GM19455 (cell line): ENCODE measurements around the gene PDE9A.
"Not testable (repeated sequence)": the region's sequence is repeated elsewhere in the genome, so short reads cannot be mapped to it uniquely, and the experiment has no call there.

Experiments
- ATAC-seq: cut with Tn5 transposase; IDR thresholded peaks from one replicate; pipeline ENCODE4 v1.9.1; 2021; ENCODE audit not compliant: unreplicated experiment

Gene PDE9A

GRCh38 chr21:42786884-42787283, 133.5 kb downstream of the PDE9A start:
- ATAC-seq: no peak

DNA sequence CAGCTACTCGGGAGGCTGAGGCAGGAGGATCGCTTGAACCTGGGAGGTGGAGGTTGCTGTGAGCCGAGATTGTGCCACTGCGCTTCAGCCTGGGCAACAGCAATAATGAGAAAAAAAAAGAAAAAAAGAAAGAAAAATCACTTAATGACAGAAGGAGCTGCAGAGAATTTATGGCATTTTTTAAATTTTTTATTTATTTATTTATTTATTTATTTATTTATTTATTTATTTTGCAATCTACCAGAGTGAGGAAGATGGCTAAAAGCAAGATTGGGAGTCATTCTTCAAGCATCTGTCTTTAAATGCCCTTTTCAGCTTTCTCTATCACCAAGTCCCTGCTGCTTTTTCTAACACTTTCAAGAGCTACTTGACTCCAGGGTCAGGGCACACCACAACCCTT, 134.2 kb downstream of the PDE9A start:
- ATAC-seq: no peak

- no peak for ATAC-seq
Measured at GRCh38 chr21:42790520-42791065, 137.2 kb downstream of the PDE9A start.

- no peak for ATAC-seq
Measured at GRCh38 chr21:42793774-42794173, 140.4 kb downstream of the PDE9A start.

DNA sequence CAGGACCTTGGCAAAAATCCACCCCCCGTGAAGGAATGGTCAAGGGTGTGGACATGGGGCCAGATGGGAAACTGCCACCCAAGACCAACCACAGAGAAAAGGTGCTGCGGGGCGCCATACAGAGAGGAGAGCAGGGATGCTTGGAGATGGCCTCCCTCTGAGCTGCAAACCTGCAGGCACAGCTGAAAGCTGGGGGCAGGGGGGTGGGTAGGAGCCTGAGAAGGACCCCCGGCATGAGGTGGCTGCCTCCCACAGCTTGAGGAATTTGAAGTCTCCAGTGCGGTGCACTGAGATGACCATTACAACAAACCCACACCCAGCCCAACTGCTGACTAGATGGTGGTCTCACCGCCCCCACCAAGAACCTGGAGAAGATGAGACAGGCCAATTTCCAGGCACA, 141.1 kb downstream of the PDE9A start:
- ATAC-seq: no peak

GRCh38 chr21:42796327-42797062, 143.1 kb downstream of the PDE9A start:
- ATAC-seq: no peak

- no peak for ATAC-seq
Measured at GRCh38 chr21:42797522-42797921, 144.1 kb downstream of the PDE9A start.

DNA sequence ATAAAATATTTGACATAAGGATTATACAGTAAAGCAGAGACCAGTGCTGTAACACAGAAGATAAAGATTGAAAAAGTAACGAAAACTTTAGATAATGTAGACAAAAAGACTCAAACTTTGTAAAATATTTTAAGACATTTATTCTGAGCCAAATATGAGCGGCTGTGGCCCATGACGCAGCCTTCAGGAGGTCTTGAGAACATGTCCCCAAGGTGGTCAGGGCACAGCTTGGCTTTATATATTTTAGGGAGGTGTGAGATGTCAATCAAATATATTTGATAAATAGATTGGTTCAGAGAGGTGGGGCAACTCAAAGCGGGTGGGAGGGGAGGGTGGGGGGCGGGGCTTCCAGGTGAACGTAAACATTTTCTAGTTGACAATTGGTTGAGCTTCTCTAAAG, 144.7 kb downstream of the PDE9A start:
- no peak for ATAC-seq

- ATAC-seq: no peak
Measured at GRCh38 chr21:42799516-42799915, 146.1 kb downstream of the PDE9A start.

DNA sequence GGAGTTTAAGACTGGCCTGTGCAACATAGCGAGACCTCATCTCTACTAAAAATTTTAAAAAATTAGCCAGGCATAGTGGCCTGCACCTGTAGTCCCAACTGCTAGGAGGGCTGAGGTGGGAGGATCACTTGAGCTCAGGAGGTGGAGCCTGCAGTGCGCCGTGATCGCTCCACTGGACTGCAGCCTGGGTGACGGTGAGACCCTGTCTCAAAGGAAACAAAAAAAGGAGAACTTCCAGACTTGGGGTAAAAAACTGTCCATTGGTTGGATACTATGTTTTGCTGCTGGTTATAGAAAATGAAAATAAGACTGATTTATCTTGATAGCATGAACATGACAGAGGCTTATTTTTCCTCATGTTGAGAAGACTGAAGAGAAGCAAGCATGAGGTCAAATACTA, 146.5 kb downstream of the PDE9A start:
- ATAC-seq: no peak

DNA sequence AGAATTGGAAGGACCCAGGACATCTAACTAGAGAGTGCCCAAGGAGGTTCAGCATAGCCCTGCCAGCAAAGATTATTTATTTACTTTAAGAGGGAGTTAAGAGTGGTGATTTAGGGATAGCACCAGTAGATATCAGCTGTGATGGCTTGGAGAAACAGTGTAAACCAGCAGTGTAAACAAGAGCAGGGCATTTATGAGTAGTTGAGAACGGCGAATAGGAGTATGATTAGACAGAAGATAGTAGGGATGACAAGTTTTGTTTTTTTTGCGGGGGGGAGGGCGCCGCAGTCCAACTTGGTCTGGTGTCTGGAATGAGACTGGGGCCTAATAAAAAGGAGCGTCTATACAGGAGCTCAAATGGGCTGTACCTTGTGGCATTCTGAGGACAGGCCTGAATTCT, 148.2 kb downstream of the PDE9A start:
- not testable (repeated sequence) for ATAC-seq

- ATAC-seq: no peak
Measured at GRCh38 chr21:42806509-42807140, 153.2 kb downstream of the PDE9A start.

DNA sequence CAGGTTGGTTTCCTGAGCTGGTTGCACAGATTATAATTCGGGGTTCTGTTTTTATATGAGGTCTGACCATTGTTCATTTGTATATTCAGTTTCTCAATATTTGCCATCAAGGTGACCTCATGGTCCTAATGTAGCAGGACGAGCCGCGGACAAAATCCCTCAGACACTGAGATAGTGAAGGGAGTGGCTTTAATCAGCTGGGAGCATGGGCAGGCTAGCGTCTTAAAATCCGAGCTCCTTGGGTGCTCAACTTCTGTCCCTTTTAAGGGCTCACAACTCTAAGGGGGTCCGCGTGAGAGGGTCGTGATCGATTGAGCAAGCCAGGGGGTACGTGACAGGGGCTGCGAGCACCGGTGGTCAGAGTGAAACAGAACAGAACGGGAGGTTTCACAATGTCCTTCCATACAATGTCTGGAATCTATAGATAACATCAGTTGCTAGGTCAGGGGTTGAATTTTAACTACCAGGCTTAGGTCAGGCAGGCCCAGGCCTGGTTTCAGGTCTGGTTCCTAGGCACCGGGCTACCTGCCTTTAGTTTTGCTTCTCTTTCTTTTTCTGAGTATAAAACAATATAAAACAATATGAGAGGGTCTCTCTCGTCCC, 154.0 kb downstream of the PDE9A start:
- not testable (repeated sequence) for ATAC-seq

DNA sequence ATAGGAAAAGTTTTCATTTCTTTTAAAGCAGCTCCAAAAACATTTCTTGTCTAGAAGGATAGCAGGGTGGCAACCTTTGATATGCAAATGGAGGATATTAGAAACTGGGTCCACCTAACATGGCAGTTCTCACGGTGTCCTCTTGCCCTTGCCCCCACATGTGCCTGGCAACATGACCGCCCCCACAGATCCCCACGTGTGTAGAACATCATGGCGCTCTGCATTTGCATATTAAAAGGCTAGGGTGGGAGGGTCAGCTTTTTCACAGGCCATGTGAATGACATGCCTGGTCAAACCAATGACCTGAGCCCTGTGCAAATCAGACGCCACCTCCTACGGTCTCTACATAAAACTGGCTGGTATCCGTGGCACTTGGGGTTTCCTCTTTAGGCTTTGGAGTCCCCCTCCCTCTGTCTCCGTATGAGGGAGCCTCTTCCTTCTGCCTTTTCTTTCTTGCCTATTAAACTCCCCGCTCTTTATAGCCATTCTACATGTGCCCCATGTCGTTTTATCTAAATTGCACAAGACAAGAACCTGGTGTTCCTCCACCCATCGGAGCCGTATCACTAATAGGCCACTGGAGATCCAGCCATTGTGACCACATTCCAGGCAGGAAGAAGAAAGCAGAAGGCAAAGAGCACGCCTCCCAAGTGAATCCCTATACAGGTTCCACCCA, 154.7 kb downstream of the PDE9A start:
- ATAC-seq: no peak

GRCh38 chr21:42809171-42809570, 155.8 kb downstream of the PDE9A start:
- ATAC-seq: no peak

DNA sequence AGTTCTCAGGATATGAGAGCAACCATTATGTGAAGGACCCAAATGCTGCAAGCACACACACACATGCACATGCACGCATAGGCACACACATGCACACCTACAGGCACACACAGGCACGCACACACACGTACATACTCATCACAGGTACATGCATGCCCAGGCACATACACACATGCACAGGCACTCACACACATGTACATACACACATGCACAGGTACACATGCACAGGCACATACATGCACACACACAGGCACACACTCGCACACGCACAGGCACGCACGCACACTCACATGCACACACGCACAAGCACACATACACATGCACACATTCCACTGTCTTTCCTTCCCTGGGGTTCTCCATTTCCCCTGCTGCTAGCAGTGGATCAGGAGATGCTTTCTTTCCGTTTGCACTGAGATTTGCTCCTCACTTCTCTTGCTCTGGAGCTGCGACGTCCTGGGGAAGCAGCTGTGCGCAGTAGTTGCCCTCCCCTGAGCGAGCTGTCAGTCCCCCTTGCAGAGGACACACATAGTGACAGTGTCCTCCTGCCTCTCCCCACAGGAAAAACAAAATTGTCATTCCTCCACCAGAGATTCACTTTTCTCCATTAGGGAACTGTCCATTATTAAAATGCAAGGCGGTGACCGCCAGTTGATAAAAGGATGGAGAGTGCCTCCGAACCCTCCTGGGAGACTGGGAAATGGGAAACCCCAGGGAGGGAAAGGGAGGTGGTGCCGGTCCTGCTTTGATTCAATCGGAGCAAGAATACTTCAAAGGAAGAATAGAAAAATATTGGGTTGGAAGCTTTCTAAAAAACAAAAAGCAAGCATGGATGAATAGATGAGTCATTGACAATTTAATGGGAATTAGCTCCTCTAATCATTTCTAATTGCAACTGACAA, 156.4 kb downstream of the PDE9A start:
- ATAC-seq: no peak

DNA sequence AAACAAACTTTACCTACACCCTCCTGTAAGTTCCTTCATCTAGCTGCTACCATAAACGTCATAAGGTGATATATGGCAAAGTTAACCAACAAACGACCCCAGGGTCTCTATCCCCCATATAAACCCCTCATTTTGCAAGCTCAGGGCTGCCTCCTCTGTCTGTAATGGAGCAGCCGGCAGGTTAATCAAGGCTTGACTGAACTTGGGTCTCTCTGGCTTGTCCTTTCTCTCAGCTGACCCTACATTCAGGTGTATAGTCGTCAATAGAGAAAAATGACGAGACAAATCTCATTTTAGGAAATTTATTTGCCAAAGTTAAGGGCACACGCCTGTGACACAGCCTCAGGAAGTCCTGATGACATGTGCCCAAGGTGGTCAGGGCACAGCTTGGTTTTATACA, 158.5 kb downstream of the PDE9A start:
- ATAC-seq: no peak

DNA sequence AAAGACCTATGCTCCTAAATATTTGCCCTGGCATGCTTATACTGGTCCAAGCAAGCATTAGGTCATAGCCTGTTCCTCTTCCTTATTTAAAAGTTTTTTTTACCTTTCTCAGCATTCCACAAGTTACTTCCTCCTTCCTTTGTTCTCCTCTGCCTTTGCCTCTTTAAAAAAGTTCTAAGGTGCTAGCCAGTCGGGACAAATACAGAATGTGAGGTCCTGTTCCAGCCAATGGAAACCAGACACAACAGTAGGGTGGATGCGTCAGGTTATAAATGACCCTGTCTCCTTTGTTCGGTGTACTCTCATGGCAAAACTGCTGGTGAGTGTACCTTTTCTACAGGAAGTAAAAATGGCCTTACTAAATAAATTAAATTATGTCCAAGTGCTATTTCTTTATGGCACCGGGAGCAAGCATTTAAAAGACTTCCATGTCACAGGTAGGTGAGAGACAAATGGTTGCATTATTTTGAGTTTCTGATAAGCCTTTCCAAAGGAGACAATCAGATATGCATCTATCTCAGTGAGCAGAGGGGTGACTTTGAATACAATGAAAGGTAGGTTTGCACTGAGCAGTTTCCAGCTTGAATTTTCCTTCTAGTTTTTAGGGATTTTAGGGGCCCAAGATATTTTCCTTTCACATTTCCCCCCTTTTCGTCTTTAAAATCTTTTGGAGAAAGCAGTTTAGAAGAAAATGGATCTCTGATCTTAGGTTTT, 159.3 kb downstream of the PDE9A start:
- ATAC-seq: not testable (repeated sequence)

DNA sequence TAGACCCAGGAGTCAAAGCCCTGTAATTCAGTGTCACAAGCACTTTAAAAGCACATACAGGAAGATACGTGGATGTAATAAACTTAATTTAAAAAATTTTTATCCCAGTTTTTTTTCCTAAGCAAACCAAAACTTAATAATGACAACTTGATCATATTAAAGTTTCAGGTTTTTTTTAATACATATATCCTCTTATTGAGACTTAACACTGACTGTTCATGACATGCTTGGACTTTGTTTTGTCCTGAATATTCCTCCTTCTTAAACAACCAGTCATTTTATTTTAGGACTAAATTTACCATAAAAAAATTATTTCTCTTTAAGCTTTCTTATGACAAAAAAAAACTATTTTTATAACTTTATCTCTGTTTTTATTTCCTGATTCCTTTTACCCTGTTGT, 161.8 kb downstream of the PDE9A start:
- no peak for ATAC-seq

DNA sequence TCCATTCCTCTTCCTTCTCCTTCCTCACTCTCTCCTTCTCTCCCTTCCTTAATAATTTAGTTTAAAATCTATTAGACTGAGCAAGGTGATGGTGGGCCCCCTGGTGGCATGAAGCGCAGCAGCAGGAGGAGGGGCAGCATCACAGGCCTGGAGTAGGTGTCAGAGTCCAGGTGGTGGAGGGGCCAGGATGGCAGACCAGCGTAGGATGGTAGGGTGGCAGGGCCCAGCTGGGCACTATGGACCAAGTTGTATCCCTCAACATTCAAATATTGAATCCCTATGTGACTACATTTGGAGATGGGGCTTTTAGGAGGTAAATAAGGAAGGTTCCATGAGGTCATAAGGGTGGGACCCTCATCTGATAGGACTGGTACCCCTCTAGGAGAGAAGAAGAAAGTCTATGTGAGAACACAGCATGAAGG, 164.9 kb downstream of the PDE9A start:
- no peak for ATAC-seq
